GM11168 (cell line): Measurements from ENCODE around the gene C6orf132.

Experiments used
- in situ Hi-C: fragments of 300-500 bp; cut with MboI; formaldehyde crosslinking; loops from one replicate; pipeline ENCODE4 v1.12.0; 2022; ENCODE audit warnings: low sequenced_read_pairs; ENCODE audit not compliant: unreplicated experiment

The C6orf132 gene

DNA sequence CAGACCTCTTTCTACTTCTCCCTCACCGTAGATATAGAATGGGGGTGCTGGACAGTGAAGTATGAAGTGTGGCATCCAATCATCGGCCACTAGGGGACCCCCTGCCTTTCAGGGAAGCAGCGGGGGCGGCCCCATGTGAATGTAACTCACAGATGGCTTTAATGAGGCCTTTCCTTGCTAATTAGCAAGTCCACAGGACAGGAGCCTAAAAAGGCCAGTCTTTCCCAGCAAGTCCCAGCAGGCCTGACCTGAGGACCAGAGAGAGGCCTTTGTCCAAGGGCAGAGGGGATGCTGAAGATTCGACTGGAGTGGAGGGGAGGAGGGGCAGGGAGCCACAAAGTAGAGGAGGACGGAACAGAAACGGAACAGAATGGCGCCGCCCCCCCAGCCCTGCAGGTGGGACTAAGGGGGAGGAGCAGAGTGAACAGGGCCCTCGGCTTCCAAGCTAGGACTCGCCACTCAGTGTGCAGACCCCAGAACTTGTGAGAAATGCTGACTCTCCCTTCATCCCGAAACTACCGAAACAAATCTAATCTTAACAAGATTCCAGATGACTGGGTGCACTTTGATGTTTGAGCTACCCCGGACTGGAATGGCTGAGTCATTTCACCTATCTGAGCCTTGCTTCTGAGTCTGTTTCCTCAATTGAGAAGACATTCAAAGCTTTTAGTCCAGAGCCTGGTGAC lies 5.8 kb downstream of the C6orf132 start:
- in situ Hi-C loops = no loop called here

DNA sequence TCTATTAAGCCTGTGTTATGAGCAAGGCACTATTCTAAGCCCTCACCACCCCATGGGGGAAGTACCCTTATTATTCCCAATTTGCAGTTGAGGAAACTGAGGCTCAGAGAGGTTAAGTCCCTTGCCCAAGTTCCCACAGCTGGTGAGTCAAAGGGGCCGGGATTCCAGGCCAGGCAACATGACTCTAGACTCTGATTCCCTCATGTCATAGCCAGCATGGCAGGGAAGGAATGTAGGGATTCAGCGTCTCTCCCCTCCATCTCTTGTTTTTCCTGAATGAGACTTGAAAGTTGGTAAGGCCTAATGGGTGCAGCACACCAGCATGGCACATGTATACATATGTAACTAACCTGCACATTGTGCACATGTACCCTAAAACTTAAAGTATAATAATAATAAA lies 6.7 kb downstream of the C6orf132 start:
- in situ Hi-C loops = no loop called here

DNA sequence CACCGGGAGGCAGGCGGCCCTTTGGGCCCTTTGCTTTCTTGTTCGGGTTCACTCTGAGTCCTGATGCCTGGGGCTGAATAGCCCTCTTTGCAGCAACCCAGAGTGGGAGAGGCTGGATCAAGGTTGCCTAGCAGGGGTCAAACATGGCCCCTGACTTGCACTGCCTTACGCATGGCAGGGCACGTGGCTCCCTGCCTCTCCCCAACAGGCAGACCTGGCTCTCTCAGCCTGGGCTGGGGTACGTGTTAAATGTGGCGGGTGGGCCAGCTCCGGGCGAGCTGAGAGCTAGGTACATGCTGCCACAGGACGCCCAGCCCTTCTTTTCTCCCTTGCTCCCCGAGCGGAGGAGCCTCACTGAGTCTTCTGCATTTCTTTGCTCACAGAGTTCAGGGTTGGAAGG lies 7.3 kb downstream of the C6orf132 start:
- in situ Hi-C loops = no loop called here

DNA sequence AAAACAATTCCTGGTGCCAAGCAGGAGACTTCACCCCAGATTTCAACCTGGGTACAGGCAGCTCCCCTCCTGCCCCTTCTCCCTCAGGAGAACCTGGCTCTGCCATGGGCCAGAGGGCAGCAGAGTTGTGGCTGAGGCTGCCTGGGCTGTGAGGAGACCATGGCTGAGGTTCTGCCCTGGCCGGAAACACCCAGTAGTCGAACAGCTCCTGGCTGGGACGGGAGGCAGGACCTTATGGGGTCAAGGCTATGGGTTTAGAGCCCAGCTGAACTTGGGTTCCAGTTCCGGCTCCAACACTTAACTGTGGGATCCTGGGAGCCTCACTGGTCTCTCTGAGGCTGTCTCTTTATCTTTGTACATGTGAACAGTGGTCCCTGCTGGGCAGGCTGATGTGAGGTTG lies 8.5 kb downstream of the C6orf132 start:
- in situ Hi-C loops = no loop called here

DNA sequence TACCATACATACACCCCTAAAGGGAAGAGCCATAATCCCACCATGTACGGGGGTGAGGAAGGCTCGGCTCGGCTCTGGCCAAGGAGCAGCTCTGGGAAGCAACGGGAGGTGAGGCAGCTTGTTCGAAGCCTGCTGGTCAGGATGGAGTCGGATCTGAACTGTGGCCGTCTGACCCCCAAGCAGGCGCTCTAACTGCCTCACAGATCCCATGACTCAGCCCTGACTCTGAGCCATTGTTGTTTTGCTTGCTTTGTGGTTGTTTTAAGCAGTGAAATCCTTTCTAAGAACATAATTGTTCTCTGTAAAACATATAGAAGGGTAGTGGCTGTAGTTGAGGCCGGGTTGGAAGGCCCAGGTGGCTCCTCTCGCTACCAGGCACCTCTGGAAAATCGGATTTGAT lies 10.9 kb downstream of the C6orf132 start:
- in situ Hi-C loops = no loop called here

DNA sequence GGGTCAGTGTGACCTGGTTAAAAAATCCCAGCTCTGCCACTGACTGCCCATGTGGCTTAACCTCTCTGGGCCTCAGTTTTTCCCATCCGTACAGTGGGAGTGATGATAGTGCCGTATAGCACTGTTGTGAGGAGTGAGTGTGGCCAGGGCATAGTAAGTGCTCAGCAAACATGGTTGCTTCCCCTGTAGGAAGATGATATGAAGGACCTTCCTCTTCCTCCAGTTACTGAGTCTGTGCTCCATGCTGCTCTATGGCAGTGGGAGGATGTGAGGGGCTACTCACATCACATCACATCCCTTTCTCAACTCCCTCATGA lies 13.1 kb downstream of the C6orf132 start:
- in situ Hi-C loops = no loop called here

DNA sequence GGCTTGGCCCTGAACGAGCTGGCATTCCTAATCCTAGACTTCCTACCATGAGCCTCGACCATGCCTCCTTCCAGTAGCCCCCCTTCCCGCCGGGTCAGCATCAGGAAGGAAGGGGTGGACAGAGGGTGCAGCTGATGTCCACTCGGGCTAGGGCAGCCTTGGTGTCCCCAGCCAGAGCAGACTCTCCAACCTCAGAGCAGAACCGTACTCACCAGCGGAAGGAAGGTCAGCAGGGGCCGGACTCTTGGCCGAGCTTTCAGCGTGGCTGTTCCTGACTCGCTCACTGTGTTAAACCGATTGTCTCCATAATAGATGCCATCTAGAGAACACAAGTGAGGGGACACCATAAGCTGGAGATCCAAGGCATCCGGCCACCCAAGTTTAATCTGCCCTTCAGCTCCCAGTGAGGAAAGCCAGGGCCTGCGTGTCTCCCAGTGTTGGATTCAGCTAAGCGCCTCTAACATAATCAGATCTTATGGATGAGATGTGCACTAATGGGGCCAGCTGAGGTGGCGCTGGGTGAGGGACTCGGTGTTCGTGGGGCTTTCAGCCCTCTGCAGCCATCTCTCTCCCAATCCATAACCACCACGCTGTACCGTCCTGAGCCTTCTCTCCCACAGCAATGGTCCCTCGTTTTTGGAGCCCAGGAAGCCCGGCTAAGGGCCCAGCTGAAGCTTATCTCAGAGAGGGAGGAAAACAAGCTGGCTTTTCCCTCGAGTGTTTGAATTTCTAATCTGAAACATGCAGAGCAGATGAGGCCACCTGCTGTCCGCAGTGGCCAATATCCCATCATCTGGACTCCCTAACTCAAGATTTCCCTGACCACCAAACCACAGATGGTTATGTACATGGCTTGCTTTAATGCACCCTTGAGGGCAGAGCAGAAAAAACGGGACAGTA lies 13.7 kb downstream of the C6orf132 start:
- in situ Hi-C loops = no loop called here

DNA sequence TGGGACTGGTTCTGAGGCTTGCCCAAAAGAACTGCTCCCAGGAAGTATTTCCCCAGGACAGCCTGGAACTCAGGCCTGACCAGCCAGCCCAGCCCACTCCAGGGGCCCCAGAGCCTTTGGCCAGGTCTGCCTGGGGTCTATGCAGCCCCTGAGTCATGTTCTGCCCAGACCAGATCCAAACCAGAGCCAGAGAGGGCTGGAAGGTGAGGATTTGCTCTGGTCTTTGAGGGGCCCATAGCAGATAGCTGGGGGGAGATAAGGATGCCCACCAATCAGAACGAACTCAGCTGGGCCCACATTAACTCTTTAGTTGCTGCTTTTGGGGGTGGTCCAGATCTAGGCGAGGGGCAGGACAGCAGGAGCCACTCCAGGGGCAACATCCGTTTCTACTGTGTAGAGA lies 16.8 kb downstream of the C6orf132 start:
- in situ Hi-C loops = no loop called here

DNA sequence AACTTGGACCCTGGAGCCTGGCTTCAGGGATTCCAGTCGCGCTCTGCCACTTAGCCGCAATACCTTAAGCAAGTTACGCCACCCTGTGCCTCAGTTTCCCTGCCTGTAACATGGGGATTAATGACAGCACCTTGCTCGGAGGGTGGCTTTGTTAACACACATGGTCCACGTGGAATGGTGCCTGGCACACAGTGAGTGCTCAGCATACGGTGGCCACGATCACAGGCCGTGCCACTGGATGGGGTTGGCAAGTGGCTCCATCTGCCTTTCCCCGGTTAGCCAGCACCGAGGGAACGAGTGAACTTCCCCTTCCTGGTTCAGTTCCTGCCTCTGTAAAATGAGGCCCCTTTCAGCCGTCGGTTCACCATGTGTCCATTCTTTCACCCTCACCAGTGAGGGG lies 17.2 kb downstream of the C6orf132 start:
- in situ Hi-C loops = no loop called here

DNA sequence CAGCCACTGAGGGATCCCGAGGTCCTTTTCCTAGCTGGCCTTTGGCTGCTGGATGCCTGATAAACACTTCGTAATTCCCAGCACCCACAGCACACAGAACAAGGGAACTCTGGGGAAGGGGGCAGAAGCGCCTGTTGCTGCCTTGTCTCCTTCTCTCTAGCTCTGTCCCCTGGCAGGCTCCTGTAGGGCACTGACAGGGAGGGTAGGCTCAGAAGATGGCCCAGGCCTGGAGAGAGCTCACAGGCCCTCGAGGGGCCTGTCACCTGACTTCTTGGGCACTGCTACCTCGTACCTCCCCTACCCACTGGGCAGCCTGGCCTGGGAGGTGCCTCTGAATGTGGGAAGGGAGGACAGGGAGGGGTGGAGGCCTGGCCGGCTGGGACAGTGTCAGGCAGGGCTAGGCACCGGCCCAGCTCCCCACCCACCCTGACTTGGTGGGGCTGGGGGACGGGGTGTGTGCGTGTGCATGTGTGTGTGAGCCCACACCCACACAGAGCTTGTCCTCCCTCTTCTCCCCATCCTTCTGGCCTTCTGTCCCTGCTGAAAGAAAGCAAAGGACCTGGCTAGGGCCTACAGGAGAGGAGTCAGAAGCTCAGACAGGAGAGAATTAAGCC lies 18.1 kb downstream of the C6orf132 start:
- in situ Hi-C loops = no loop called here

DNA sequence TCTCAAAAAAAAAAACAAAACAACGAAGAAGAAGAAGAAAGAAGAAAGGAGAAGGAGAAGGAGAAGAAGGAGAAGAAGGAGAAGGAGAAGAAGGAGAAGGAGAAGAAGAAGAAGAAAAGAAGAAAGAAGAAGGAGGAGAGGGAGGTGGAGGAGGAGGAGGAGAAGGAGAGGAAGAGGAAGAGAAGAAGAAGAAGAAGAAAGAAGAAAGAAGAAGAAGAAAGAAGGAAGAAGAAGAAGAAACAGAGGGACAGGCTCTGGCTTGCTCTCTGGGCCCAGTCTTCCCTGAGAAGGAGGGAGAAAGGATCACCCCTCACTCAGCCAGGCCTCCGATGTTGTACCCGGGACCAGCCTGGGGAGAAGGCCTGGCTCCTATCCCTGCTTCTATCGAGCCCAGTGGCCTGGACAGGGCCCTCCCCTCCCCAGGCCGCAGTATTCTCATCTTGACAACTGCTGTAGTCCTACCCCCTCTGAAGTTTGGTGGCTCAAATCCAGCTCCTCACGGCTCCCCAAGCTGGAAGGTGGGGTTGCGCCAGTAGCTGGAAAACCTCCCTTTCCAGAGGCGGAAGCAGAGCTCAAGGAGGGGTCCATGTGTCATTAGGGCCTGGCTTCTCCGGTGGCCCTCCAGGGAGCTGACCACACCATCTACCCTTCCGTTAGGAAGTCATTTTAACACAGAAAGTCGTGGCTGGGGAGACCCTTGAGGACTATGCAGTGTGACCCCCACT lies 18.9 kb downstream of the C6orf132 start:
- in situ Hi-C loops = no loop called here

DNA sequence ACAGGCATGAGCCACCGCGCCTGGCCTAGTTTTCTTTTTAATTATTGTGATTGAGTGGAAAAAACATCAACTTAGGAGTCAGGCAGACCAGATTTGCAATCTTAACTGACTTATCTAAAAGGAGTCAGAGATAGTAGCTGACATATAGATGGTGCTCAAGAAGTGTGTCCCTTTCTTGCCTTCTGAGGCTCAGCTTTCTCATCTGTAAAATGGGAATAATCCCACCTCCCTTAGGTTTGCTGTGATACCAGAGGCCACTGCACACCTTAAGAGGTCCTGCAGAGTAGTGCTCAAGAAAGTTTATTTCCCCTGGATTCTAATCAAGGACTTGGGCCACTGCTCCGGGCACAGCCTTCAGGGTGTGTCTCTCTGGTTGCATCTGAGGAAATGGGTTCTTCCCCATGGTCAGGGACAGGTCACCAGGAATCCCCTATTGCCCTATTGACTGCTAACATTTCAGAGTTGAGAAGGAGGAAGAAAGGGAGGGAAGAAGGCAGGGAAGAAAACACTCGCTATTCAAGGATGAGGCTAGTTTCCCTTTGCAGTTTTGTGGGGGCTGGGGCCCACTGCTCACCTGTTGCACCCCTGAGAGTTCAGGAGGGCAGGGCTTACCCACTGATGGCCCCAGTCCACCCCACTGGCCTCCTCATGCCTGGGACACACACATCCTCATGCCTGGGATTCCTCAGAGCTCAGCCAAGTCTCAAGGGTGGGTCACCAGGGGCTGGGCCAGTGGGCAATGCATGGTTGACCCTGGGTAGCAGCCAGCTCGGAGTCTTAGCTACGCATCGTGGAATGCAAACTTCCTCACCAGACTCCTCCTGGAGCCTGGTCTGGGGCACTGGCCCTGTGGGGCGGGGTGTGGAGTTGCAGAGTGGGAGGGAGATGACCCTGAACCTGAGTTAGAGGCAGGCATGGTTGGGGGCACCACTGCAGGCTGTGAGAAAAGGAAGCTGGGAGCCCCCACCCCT lies 21.2 kb downstream of the C6orf132 start:
- in situ Hi-C loops = no loop called here

DNA sequence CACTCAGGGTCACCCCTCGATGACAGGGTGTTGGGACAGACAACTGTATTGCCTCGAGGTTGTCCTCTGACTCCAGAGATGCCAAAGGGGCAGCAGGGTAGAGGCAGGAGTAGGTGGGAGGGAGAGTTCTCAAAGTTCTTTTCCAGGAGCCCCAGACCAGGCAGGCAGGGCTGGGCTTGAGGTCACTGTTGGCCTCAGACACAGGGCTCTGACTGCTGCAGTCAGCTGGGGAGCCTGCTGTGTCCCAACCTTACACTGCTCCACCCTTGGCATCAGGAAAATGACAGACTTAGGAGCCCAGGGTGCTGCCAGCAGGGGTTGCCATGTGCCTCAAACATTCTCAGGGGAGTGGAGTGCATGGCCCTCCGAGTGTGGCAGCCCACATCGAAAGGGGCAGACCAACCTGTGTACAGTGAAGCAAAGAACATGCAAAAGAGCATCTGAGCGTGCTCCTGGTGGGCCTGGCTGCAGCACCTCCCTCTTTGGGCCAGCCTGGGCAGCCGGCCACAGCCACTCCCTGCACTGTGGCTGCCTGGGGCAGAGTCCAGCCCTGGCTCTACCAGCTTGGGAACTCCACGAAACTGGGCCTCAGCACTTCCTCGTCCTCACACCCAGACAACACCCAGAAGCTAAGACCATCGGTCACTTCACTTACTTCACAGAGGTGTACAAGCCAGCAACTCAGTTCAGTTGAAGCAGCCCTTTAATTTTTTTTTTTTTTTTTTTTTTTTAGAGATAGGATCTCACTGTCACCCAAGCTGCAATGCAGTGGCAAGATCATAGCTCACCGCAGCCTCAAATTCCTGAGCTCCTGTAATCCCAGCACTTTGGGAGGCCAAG lies 24.0 kb downstream of the C6orf132 start:
- in situ Hi-C loops = no loop called here

DNA sequence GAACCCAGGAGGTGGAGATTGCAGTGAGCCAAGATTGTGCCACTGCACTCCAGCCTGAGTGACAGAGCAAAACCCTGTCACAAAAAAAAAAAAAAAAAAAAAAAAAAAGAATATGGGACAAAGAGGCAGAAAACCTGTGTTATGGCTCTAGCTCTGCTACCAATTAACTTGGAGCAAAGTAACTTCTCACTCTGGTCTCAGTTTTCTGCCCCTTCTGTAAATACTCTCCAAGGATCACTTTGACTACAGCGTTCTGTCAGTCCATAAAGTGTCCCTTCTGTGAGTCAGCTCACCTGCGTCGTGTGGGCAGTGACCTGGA lies 24.6 kb downstream of the C6orf132 start:
- in situ Hi-C loops = no loop called here

DNA sequence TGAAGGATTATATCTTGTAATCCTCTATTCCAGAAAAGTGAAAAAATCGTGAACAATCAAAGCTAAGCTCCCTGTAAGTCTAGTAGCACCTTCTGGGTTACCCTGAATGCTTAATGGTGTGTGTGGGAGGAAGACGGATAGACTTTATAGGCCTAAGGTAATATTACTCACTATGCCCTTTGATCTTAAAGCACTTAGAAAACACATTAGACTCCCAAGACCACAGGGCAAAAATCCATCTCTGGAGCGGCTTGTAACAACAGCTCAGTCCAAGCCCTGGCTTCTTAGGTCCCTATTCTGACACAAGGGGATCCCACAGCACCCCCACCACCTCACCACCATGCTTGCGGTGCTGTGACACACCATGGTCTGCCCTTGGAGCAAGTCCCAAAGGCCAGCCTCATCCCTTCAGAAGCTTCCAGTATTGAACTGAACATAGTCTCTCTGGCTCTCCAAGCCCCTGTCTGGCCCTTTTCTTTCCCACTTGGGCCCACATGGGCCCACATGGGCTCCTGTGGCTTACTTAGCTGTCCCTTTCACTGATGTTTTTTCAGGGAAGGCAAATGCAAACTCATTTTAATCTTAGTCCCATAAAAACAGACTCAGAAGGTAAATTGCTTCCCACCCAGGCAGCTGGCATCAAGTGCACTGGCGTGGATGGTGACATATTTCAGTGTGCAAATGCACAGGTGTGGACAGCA lies 28.3 kb downstream of the C6orf132 start:
- in situ Hi-C loops = no loop called here

DNA sequence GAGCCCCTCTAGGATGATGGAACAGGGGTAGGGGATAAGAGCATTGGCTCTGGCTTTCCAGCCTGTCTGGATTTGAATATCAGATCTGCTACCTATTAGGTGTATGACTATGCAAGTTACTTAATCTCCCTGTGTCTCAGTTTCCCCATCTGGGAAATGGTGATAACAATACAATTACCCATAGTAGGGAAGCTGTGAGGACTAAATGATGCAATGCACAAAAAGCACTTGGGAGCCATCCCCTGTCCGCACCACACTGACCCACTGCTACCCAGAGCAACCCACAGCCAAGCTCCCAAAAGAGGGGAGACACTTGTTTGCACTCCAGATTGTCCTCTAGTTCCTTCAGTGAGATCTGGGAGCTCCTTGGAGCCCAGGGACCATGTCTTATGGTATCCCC lies 30.1 kb downstream of the C6orf132 start:
- in situ Hi-C loops = no loop called here

DNA sequence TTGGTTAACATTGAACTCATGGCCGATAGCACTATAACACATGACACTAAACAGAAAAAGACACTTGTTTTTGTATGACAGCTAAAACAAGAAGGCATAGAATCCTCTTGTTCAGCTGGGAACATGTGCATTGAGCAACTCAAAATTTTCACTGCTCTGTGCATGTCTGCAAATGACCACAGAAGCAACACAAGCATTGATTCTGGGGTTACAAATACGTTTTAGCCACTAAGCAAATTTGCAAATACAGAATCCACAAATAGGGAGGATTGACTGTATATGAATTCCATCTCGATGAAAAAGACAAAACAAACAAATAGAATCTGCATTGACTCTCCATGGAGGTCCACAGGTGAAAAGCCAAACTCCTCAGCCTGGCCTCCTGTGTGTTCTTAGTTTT lies 31.7 kb downstream of the C6orf132 start:
- in situ Hi-C loops = no loop called here

DNA sequence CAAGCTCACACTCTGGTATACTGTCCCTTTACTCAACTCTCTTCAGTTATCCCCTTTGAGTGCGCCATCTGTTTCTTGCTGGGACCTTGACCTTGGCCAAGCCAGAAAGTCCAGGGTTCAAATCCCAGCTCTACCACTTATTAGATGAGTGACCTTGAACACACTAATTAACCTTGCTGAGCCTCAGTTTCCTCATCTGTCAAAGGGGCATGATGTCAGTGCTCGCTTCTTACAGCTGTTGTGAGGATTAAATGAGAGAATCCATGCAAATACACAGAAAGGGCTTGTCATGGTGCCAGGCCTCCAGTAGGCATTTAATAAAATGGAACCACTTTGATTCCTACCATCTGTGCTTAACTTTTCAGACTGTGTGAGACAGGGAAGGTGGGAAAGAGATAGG lies 34.3 kb downstream of the C6orf132 start:
- in situ Hi-C loops = no loop called here
